Measurements from ENCODE around the gene GAB2. TPM values are rescaled to one million over a fixed set of nuclear protein-coding genes. Genes with fewer than 3 reads are reported as not detected.
"Not testable (repeated sequence)": the region's sequence is repeated elsewhere in the genome, so short reads cannot be mapped to it uniquely, and the experiment has no call there.

Gene GAB2
- total RNA-seq, 4 donors from 2014 or later, result 18.0 to 42.4 (median 26.0) TPM

DNA sequence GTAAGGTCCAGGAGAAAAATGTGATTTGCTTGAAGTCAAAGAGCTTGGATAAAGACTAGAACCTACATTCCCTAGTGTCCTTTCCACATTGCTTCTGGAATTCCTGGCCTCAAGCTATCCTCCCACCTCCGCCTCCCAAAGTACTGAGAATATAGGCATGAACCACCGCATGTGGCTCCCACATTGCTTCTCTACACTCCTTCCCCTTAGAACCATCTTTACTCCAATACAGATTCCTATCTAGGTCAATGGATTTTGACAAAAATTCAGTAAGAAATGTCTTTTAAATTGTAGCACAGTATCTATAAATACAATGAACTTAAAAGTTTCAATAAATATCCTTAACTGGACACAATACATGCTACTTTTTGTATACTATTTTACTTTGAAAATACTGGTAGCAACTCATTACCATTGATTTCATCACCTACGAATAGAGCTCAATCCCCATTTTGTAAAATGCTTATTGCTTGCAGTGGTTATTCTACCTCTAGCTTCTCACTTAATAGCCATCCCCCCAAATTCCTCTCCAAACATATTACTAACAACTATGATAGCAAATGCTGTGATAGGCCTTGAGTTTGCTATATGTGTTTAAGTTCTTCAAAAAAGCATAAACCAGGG is 53.4 kb downstream of the GAB2 start:
- Histone ChIP-seq H3K36me3 (no peaks in the 10 kb centered on the region), H3K27ac (replicated peaks in 1 of 4) (no peak overlapping the region), H3K4me1 (peaks cover 12 to 37% (median 29%) of the 10 kb centered on the region in 4 donors), H3K27me3 (no peaks in the 10 kb centered on the region), H3K4me3 (no peak overlapping the region), H3K9me3 (no peaks in the 10 kb centered on the region)
- TF ChIP-seq POLR2A (IDR thresholded peaks at IDR 0.05; ENCODE audit: low read depth) (no peak), CTCF (IDR thresholded peaks at IDR 0.05) (no peak), POLR2AphosphoS5 (IDR thresholded peaks at IDR 0.05) (no peak), EP300 (IDR thresholded peaks at IDR 0.05) (no peak)
- intact Hi-C loops (cut with DNase I), result no loop called here
- WGBS, result 97% methylated on average over 3 of the region's 3 CpGs
- no peak for DNase-seq (ENCODE audit: extremely low spot score)

- Histone ChIP-seq H3K27me3 (no peaks in the 10 kb centered on the region), H3K4me1 (peaks cover 12 to 42% (median 37%) of the 10 kb centered on the region in 4 donors), H3K27ac (replicated peaks in 1 of 4) (no peak overlapping the region), H3K9me3 (no peaks in the 10 kb centered on the region), H3K4me3 (no peak overlapping the region), H3K36me3 (no peaks in the 10 kb centered on the region)
- no peak for DNase-seq (ENCODE audit: extremely low spot score)
- 59% methylated on average over 1 of the region's 1 CpG for WGBS
- intact Hi-C loops (cut with DNase I), result no loop called here
- TF ChIP-seq POLR2A (IDR thresholded peaks at IDR 0.05; ENCODE audit: low read depth), result no peak
- TF ChIP-seq CTCF (IDR thresholded peaks at IDR 0.05), result no peak
- TF ChIP-seq POLR2AphosphoS5 (IDR thresholded peaks at IDR 0.05), result no peak
- no peak for TF ChIP-seq EP300 (IDR thresholded peaks at IDR 0.05)
Measured at GRCh38 chr11:78363024-78363619, 54.5 kb downstream of the GAB2 start.

GRCh38 chr11:78361228-78361627 is 56.4 kb downstream of the GAB2 start:
- Histone ChIP-seq H3K27me3 (no peaks in the 10 kb centered on the region), H3K36me3 (no peaks in the 10 kb centered on the region), H3K9me3 (no peaks in the 10 kb centered on the region), H3K27ac (replicated peaks in 1 of 4) (no peak overlapping the region), H3K4me3 (no peak overlapping the region), H3K4me1 (peaks cover 12 to 40% (median 37%) of the 10 kb centered on the region in 4 donors)
- no peak for DNase-seq (ENCODE audit: extremely low spot score)
- no peak for TF ChIP-seq POLR2A (IDR thresholded peaks at IDR 0.05; ENCODE audit: low read depth)
- TF ChIP-seq CTCF (IDR thresholded peaks at IDR 0.05), result no peak
- TF ChIP-seq POLR2AphosphoS5 (IDR thresholded peaks at IDR 0.05), result no peak
- TF ChIP-seq EP300 (IDR thresholded peaks at IDR 0.05), result no peak
- intact Hi-C loops (cut with DNase I), result no loop called here
- WGBS, result 96% methylated on average over 2 of the region's 2 CpGs

GRCh38 chr11:78359921-78360320 is 57.7 kb downstream of the GAB2 start:
- H3K27me3 ChIP-seq, result no peaks in the 10 kb centered on the region
- no peak for DNase-seq (ENCODE audit: extremely low spot score)
- intact Hi-C loops (cut with DNase I), result no loop called here
- 80% methylated on average over 3 of the region's 3 CpGs for WGBS
- H3K4me1 ChIP-seq, result peaks cover 3 to 33% (median 29%) of the 10 kb centered on the region in 4 donors
- H3K4me3 ChIP-seq, result no peak overlapping the region
- no peak overlapping the region for H3K27ac ChIP-seq (replicated peaks in 1 of 4)
- TF ChIP-seq POLR2AphosphoS5 (IDR thresholded peaks at IDR 0.05), result no peak
- no peak for TF ChIP-seq CTCF (IDR thresholded peaks at IDR 0.05)
- no peak for TF ChIP-seq EP300 (IDR thresholded peaks at IDR 0.05)
- no peak for TF ChIP-seq POLR2A (IDR thresholded peaks at IDR 0.05; ENCODE audit: low read depth)
- no peaks in the 10 kb centered on the region for H3K9me3 ChIP-seq
- no peaks in the 10 kb centered on the region for H3K36me3 ChIP-seq

GRCh38 chr11:78357924-78358323 is 59.7 kb downstream of the GAB2 start:
- WGBS, result 100% methylated on average over 2 of the region's 3 CpGs
- not testable (repeated sequence) for DNase-seq (ENCODE audit: extremely low spot score)

DNA sequence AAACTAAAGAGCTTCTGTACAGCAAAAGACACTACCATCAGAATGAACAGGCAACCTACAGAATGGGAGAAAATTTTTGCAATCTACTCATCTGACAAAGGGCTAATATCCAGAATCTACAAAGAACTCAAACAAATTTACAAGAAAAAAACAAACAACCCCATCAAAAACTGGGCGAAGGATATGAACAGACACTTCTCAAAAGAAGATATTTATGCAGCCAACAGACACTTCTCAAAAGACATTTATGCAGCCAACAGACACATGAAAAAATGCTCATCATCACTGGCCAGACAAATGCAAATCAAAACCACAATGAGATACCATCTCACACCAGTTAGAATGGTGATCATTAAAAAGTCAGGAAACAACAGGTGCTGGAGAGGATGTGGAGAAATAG is 60.2 kb downstream of the GAB2 start:
- peaks cover 3 to 41% (median 36%) of the 10 kb centered on the region in 4 donors for H3K4me1 ChIP-seq
- H3K27ac ChIP-seq (replicated peaks in 1 of 4); H3K36me3 ChIP-seq; H3K27me3 ChIP-seq; H3K9me3 ChIP-seq; H3K4me3 ChIP-seq; DNase-seq (ENCODE audit: extremely low spot score); intact Hi-C loops (cut with DNase I): not testable (repeated sequence)
- WGBS, result 100% methylated on average over 1 of the region's 1 CpG

More at GRCh38 chr11:78357924-78358323, 59.7 kb downstream of the GAB2 start:
- H3K4me3 ChIP-seq; H3K27me3 ChIP-seq; H3K36me3 ChIP-seq; intact Hi-C loops (cut with DNase I); H3K9me3 ChIP-seq; H3K27ac ChIP-seq (replicated peaks in 1 of 4): not testable (repeated sequence)
- H3K4me1 ChIP-seq, result peaks cover 3 to 36% (median 33%) of the 10 kb centered on the region in 4 donors

GRCh38 chr11:78355742-78356141 is 61.9 kb downstream of the GAB2 start:
- DNase-seq (ENCODE audit: extremely low spot score); intact Hi-C loops (cut with DNase I); H3K27ac ChIP-seq (replicated peaks in 1 of 4); H3K36me3 ChIP-seq; H3K4me3 ChIP-seq; H3K9me3 ChIP-seq; H3K27me3 ChIP-seq: not testable (repeated sequence)
- 87% methylated on average over 3 of the region's 3 CpGs for WGBS
- peaks cover 12 to 55% (median 50%) of the 10 kb centered on the region in 4 donors for H3K4me1 ChIP-seq
